Measurements from ENCODE around the gene LANCL2. TPM values are rescaled to one million over a fixed set of nuclear protein-coding genes. Genes with fewer than 3 reads are reported as not detected.

LANCL2 gene
- total and polyA plus RNA-seq, 12 donors, result 3.1 to 11.1 (median 8.6) TPM

- Histone ChIP-seq H3K27ac (no peak overlapping the region), H3K9me3 (no peaks in the 10 kb centered on the region), H3K4me3 (no peak overlapping the region), H3K36me3 (no peaks in the 10 kb centered on the region), H3K4me1 (peaks cover 0 to 35% (median 16%) of the 10 kb centered on the region in 9 donors), H3K27me3 (no peaks in the 10 kb centered on the region)
- DNase-seq (peak; percentile 25 to 64), ATAC-seq (peak in 7 of 8 donors; percentile 27 to 71 (median 55))
- no peak for TF ChIP-seq CTCF (IDR thresholded peaks at IDR 0.05)
- intact Hi-C loops (cut with DNase I), result loop anchor here in 4 of 10 donors (5.0 to 10.0 kb wide), 4 partner anchors 66 to 158 kb away; no protein-coding TSS in a partner anchor
- 42 to 46% methylated on average over 19 of the region's 19 CpGs for WGBS, 2 donors
These were observed 73.8 kb downstream of the LANCL2 start for GRCh38 chr7:55438757-55439525.

GRCh38 chr7:55439627-55440026 is 74.5 kb downstream of the LANCL2 start:
- no peak for TF ChIP-seq CTCF (IDR thresholded peaks at IDR 0.05)
- intact Hi-C loops (cut with DNase I), result loop anchor here in 4 of 10 donors (5.0 to 10.0 kb wide), 4 partner anchors 65 to 158 kb away; no protein-coding TSS in a partner anchor
- no peak overlapping the region for H3K4me3 ChIP-seq
- ATAC-seq (peak in 5 of 8 donors; percentile 2 to 48 (median 28)), DNase-seq (no peak)
- no peaks in the 10 kb centered on the region for H3K36me3 ChIP-seq
- H3K9me3 ChIP-seq, result no peaks in the 10 kb centered on the region
- H3K27me3 ChIP-seq, result no peaks in the 10 kb centered on the region
- WGBS, 2 donors, result 58 to 67% methylated on average over 10 of the region's 10 CpGs
- H3K4me1 ChIP-seq, result peaks cover 0 to 35% (median 16%) of the 10 kb centered on the region in 9 donors
- H3K27ac ChIP-seq, result peak overlapping the region in 1 of 10 donors; percentile 13

GRCh38 chr7:55440040-55440690 is 75.0 kb downstream of the LANCL2 start:
- Histone ChIP-seq H3K27me3 (no peaks in the 10 kb centered on the region), H3K4me3 (no peak overlapping the region), H3K36me3 (no peaks in the 10 kb centered on the region), H3K4me1 (peaks cover 0 to 35% (median 16%) of the 10 kb centered on the region in 9 donors), H3K9me3 (peaks cover 0 to under 1% (median 0%) of the 10 kb centered on the region in 11 donors), H3K27ac (peak overlapping the region in 1 of 10 donors; percentile 13)
- TF ChIP-seq CTCF (IDR thresholded peaks at IDR 0.05), result no peak
- ATAC-seq (peak in 6 of 8 donors; percentile 44 to 82 (median 64)), DNase-seq (no peak)
- intact Hi-C loops (cut with DNase I), result no loop called here
- WGBS, 2 donors, result 59 to 67% methylated on average over 13 of the region's 13 CpGs

DNA sequence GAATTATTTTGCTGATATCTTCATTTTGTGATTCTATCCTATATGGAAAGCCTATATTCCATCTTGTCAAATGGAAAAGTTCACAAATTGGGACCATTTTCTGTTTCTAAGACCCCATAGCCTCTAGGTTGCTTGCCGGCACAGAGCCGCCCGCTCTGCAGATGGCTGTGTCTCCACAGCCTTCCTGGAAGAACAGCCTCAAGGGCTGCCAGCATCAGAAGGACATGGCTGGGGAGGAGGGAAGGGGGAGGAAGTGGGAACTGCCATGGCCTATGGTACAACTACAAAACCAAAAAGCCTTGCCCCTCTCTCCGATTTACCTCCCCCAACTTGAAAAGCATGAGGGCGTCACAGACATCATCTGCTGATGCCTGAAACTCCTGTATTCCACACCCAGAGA is 75.9 kb downstream of the LANCL2 start:
- H3K27ac ChIP-seq, result no peak overlapping the region
- no peak for TF ChIP-seq CTCF (IDR thresholded peaks at IDR 0.05)
- H3K36me3 ChIP-seq, result no peaks in the 10 kb centered on the region
- no peak overlapping the region for H3K4me3 ChIP-seq
- DNase-seq, result no peak
- 96% methylated on average over 5 of the region's 5 CpGs for WGBS, 2 donors
- H3K27me3 ChIP-seq, result no peaks in the 10 kb centered on the region
- peaks cover 0 to 6% (median 0%) of the 10 kb centered on the region in 11 donors for H3K9me3 ChIP-seq
- intact Hi-C loops (cut with DNase I), result no loop called here
- H3K4me1 ChIP-seq, result peaks cover 0 to 36% (median 16%) of the 10 kb centered on the region in 9 donors
- no peak for ATAC-seq
